Measurements from ENCODE around the gene SLC43A2.

GRCh38 chr17:1552932-1553331 lies 75.7 kb downstream of the SLC43A2 start:
- TF ChIP-seq CTCF (IDR thresholded peaks at IDR 0.05) (no peak), POLR2A (IDR thresholded peaks at IDR 0.05) (no peak)

Measured in Peyer's patch (tissue), 4 donors.